Articular chondrocyte of knee joint (primary cell): ENCODE measurements around the gene MAML1. TPM values are rescaled to one million over a fixed set of nuclear protein-coding genes. Genes with fewer than 3 reads are reported as not detected.

ENCODE experiments used
- small RNA-seq: library from RNA; depleted of rRNA; stranded (forward); fragments of <200 nt; gene quantifications from one replicate; pipeline ENCODE3, GENCODE V24; 2012
- total RNA-seq: library from RNA; depleted of rRNA; stranded (reverse); fragments of >200 nt; gene quantifications from 2 replicates; pipeline ENCODE4 v1.2.3, GENCODE V29; 2012

MAML1 gene, protein sequence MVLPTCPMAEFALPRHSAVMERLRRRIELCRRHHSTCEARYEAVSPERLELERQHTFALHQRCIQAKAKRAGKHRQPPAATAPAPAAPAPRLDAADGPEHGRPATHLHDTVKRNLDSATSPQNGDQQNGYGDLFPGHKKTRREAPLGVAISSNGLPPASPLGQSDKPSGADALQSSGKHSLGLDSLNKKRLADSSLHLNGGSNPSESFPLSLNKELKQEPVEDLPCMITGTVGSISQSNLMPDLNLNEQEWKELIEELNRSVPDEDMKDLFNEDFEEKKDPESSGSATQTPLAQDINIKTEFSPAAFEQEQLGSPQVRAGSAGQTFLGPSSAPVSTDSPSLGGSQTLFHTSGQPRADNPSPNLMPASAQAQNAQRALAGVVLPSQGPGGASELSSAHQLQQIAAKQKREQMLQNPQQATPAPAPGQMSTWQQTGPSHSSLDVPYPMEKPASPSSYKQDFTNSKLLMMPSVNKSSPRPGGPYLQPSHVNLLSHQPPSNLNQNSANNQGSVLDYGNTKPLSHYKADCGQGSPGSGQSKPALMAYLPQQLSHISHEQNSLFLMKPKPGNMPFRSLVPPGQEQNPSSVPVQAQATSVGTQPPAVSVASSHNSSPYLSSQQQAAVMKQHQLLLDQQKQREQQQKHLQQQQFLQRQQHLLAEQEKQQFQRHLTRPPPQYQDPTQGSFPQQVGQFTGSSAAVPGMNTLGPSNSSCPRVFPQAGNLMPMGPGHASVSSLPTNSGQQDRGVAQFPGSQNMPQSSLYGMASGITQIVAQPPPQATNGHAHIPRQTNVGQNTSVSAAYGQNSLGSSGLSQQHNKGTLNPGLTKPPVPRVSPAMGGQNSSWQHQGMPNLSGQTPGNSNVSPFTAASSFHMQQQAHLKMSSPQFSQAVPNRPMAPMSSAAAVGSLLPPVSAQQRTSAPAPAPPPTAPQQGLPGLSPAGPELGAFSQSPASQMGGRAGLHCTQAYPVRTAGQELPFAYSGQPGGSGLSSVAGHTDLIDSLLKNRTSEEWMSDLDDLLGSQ
- total RNA-seq = 9.7 and 10.1 TPM in 2 replicates

DNA sequence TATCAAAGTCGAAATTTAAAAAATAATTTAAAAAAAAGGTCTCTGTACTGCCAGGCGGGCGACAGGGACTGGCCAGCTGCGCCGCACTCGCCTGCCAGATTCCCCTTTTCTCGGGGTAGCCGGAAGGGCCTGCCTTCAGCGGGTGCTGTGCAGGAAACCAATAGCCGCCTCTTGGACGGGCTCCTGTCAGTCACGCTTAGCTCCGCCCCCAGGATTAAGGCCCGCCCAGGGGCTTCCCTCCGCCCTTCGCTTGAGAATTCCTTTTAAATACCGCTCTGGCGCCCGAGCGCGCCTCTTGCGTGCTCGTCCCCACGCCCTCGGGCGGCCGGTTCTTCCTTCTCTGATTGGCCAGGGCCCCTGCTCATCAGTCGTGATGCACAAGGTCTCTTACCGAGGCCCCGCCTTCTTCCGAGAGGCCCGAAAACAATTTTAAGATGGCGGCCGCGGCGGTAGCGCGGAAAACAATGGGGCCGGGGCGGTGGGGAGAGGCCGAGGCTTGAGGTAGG is at the start of gene MAML1:
TSS of gene MAML1 (plus strand) at position 411 of the 506 bp plus-strand sequence. CDS start 291 bp downstream, outside the sequence.

GRCh38 chr5:179698935-179699615 is 33.5 kb upstream of the MAML1 start, which contains the start of gene CANX:
CANX (plus strand) TSS chr5:179698967; CDS start chr5:179705682, 6,715 bp downstream.

DNA sequence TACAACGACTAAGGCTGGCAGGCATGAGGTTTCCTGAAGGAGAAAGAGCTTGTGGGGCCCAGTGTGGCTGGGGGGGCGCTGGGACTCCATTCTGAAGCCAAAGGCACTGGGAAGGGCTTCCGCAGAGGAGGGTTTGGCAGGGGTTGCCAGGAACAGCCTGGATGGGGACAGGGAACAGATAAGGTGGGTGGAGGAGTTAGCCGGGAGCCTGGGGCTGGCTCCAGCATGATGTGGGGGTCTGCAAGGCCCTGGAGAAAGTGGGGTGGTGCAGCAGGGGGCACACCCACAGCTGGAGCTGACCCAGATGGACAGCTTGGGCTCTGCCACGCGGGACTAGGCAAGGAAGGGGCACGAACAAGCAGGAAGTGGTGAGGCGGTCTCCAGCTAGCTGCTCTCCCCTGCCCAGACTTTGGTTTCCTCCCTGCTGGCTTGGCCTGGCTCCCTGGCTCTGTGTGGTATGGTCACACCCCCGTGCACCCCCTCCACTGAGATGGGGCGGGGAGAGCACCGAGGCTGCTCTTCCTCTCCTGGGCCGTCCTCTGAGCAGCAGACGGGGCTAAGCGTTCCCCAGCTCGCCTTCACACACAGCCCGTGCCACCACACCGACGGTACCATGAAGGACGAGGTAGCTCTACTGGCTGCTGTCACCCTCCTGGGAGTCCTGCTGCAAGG is 61.0 kb downstream of the MAML1 start, which contains the start of gene LTC4S:
TSS of gene LTC4S (plus strand) at position 519 of the 672 bp plus-strand sequence. CDS start at position 614, 95 bp downstream.

DNA sequence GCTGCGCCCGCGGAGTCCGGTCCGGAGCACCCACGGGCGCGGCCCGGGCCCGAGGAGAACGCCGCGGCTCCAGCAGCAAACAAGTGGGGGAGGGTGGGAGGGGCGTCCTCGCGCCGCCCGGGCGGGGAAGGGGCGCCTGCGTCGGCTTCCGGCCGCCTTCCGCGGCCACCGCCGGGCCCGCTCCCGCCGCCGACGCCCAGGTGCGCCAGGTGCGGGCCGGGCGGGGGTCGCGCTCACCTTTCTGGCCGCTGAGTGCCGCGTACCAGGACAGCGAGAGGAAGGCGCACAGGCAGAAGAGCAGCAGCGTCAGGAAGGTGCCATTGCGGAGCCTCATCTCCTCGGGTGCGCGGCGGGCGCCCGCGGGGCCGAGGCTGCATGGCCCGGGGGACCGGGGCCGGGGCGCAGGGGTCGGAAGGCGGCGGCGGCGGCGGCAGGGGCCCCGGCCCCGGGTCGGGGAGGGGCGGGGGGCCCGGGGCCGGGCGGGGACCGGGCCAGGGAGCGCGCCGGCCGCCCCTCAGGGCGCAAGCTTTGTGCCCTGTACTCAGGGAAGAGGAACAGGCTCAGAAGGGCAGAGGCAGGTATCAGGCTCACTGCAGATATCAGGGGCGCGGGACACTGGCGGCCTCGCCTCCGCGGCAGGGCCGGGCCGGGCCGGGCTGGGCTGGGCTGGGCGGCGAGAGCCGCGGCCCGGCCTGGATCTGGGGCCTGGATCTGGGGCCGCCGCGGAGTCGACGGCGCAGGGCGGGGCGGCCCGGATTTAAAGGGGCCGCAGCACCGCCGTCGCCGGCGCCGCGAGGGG is 73.8 kb downstream of the MAML1 start, which contains the start of gene MGAT4B:
TSS of gene MGAT4B (minus strand) at position 617 of the 799 bp plus-strand sequence. CDS start at position 334, 283 bp downstream.

GRCh38 chr5:179820483-179821297 is 88.1 kb downstream of the MAML1 start, which contains the start of gene SQSTM1:
SQSTM1 (plus strand) TSS chr5:179820905; CDS start chr5:179820937, 32 bp downstream.

Small RNAs within 50 kb of the gene (small RNA-seq; reads per million reads assigned to genes)
- not detected for gene MIR1229

Other genes with a start within 250 kb of the MAML1 start
- 51.3 and 53.3 TPM in 2 replicates for gene RUFY1, start 182.3 kb upstream of the MAML1 start, total RNA-seq
- gene HNRNPH1, start 109.2 kb upstream of the MAML1 start, total RNA-seq = 398 and 450 TPM in 2 replicates
- gene CBY3, start 51.8 kb upstream of the MAML1 start, total RNA-seq = not detected in 2 replicates
- 842 and 930 TPM in 2 replicates for gene CANX, start 33.9 kb upstream of the MAML1 start, total RNA-seq
- gene LTC4S, start 61.2 kb downstream of the MAML1 start, total RNA-seq = 0.86 and 3.4 TPM in 2 replicates
- 77.6 and 81.9 TPM in 2 replicates for gene MGAT4B, start 74.0 kb downstream of the MAML1 start, total RNA-seq
- gene SQSTM1, start 88.1 kb downstream of the MAML1 start, total RNA-seq = 628 and 739 TPM in 2 replicates
- 12.2 and 14.4 TPM in 2 replicates for gene MRNIP, start 126.0 kb downstream of the MAML1 start, total RNA-seq
- 59.1 and 66.2 TPM in 2 replicates for gene TBC1D9B, start 175.1 kb downstream of the MAML1 start, total RNA-seq